Stimulated activated CD8-positive, alpha-beta memory T cell treated with anti-CD3 and anti-CD28 coated beads, Interleukin-7, amount 100 ng/mL, for 1 hour (primary cell): ENCODE results near the gene CPEB1.

Experiments
- DNase-seq, 2 donors: peaks; one replicate each; pipeline ENCODE4 v3.0.0-alpha.2; 2020; ENCODE audit warnings: low read depth in 2 of 2

The CPEB1 gene

DNA sequence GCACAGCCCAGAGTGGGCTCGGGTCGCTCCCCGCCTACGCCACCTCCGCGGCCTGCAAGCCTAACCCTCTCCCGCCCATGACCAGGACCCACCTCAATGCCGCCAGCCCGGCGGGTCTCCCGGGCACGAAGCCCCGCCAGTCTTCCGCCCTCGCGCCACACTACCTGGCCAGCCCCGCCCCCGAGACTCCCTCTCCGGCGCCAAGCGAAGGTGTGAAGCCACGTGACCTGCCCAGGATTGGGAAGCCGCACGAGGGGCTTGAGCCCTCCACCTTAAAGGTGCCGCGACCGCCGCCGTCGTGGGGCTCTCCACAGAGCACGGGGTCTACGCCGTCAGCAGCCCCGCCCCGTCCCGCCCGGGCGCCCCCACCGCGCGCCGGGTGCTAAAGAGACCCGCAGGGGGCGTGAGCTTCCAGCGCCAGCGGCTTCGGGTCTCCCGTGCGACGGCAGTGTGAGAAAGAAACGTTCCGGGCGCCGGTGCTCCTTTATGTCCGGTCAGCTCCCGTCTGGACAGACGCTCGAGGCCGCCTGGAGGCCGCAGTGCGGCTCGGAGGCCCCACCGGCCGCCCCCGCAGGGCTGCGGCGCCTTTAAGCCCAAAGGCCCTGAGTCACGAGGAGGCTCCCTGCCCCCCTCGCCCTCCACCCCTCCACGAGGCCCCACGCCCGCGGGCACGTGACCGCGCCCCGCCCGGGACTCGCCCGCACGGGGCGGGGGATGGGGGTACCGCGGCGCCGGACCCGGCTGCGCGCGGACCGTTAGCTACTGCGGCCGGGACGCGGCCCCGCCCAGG lies at the start of gene CPEB1:
Gene CPEB1 (minus strand): TSS at position 319 of the 790 bp plus-strand sequence. CDS start 18,904 bp downstream, outside the sequence.
- DNase-seq, result peak in 1 of 2 donors; percentile 16

DNA sequence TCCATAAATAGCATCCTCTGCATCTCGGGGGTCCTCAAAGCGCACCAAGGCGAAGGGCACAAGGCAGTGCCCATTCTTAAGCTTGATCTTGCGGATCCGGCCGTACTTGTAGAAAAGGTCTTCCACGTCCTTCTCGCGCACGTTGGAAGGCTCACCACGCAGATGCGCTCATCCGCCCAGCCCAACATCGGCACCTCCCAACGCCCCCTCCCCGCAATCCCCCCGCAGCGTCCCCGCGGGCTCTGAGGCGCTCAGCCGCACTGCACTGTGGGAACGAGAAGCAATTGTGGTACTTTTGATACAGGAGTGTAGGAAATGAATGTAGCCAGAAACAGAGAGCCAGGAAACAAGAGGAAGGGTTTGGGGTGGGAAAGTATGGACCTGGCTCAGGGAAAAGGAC lies 45.0 kb upstream of the CPEB1 start:
- DNase-seq, result no peak

DNA sequence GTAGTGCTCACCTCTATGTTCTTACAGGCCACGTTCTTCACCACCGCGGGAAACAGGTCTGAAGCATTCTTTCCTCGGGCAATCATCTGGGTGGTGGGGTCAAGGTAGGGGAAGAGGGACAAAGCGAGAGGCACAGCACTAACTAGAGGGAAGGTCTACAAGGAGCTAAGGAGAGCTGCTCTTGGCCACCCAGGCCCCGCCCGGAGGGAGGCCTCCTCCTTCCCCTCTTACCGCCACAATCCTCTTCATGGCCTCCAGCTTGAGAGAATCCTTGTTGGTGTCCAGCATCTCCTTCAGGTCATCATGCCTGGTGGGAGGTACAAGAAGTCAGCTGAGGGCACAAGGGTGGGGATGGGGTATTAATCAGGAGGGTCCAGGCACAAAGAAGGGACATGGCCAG lies 42.0 kb upstream of the CPEB1 start:
- DNase-seq, result no peak

DNA sequence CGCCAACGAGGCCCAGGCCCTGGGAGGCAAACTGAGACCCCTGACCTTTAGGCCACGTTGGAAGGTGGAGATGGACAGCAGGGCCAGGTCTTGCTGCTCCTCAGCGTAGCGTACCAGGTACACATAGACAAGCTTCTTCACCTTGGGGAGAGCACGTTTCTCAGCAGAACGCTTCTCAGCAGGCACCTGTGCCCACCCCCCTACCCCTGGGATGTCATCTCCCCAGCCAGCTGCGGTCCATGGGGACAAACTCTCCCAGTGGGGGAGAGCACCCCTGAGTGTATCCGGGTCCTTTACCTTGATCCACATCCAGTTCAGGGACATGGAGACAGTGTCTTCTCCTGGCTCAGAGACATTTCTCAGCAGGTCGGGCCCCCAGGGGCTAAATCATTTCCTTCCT lies 41.5 kb upstream of the CPEB1 start:
- no peak for DNase-seq

DNA sequence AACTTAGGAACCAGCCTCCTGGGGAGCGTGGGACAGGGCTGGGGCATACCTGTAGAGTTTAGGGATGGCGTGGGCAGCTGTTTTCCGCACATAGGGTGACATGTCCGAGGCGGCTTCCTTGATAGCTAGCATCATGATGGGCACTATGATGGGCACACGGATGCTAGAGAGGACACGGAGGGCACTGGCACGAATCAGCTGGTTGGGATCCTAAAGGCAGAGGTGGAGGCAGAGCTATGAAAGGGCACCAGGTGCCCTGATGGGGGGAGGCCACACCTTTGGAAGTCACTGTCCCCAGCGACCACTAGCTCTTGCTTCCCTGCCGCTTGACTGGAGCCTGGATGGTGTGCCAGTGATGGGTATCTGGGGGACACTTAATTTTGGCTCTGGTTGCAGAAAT lies 34.2 kb upstream of the CPEB1 start:
- no peak for DNase-seq

DNA sequence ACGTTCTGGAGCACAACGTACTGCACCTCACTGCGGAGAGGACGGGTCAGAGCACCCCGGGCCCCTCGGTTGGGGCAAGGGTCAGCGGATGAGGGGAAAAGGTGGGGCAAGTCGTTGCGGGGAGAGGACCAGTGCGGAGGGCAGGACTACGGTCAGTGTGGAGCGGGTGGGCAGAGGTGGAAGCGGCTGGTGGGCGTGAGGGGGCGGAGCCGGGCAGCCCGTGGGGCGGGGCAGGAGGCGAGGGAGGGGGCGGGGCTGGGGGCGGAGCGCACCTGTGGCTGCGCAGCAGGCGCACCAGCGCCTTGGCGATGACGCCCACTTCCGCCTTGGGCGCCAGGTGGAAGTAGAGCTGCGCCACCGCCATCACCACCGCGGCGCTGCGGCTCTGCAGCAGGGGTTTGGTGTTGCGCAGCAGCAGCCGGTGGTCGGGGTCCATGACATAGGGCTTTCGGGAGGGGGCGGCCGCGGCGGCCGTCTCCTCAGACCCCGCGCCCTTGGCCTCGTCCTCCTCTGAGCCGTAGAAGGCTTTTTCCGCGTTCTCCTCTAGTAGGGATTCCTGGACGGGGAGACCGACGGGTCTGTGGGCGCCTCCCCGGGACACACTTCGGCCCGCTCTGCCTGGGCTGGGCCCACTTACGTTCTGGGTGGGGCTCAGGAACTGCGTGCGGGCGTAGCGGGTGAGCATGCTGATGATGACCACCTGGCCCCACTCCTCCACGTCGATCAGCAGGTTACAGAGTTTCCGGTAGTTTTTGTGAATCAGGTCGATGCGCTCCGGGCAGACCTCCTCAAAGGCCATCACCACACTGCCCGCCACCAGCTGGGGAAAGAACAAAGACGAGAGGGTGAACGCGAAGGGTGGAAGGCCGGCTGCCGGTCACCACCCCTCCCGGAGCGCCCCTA lies 33.3 kb upstream of the CPEB1 start:
- DNase-seq, result peak; percentile 55 to 58

DNA sequence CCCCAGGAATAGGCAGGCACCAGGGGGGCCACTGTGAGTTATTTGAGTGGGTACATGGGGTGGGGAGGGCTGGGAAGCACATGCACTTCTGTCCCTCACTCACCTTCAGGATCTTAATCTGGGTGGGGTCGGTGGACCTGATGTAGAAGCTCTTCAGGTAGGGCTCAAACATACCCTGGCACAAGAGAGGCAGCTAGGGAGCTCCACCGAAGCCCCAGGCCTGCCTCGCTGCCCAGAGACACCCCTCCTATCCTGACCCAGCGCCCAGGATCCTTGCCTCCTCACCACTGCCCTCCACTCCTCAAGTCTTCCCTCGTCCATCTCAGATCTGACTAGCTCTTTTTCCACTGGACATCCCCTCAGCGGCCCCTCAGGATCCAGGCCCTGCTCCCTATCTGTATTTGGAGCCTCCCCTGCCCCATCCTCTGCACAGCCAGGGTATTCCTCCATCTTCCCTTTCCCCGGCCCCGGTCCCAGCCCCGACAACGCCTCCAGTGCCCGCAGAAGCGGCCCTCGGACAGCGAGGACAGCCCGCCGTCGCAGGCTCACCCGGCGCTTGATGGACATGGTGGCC lies 32.5 kb upstream of the CPEB1 start:
- DNase-seq, result no peak

DNA sequence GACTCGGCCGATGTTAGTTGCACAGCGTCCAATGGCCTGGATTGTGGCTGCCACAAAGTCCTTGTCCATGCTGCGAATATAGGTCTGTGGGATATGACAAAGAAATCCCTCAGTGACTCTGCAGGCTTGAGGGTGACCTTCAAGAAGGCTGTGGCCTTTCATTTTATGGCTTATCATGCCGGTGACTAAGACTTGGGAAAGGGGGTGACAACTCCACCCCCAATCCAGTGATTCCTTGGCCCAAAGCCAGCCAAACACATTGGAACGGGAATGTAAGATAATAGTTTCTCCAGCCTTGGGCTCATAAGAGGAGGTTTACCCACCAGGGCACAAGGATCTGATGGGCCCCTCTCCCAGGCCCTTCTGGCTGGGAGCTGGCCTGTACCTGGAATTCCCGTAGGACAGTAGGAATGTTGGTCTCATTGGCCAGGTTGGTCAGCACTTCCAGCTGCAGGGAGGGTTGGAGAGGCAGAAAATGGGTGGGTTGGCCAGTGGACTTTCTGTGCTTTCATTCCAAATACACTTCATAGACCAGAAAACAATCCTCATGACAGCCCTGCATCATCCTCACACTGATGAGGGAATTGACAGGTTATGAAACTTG lies 30.7 kb upstream of the CPEB1 start:
- DNase-seq, result no peak

DNA sequence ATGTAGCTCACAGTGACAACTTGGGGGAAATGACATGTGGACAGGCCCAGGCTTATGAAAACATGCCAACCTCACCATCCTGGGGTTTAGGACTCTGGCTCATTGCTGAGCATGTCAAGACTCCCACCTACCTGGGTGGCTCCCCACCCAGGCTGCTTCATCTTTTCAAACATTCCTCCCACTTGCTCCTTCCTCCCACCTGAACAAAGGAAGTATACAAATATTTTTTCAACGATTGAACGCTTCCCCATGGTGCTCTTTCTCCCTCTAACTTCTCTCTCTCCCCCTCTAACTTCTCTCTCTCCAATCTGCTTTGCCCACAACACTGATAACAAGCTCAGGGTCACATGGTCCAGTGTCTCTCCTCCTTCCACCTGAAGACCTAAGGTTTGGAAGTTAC lies 27.7 kb upstream of the CPEB1 start:
- no peak for DNase-seq

DNA sequence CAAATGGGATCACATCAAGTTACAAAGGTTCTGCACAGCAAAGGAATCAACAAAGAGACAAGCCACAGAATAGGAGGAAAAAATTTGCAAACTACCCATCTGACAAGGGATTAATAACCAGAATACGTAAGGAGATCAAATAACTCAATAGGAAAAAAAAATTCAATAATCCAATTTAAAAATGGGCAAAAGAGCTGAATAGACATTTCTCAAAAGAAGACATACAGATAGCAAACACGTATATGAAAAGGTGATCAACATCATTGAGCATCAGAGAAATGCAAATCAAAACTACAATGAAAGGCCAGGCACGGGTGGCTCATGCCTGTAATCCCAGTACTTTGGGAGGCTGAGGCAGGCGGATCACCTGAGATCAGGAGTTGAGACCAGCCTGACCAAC lies 23.5 kb upstream of the CPEB1 start:
- no peak for DNase-seq

DNA sequence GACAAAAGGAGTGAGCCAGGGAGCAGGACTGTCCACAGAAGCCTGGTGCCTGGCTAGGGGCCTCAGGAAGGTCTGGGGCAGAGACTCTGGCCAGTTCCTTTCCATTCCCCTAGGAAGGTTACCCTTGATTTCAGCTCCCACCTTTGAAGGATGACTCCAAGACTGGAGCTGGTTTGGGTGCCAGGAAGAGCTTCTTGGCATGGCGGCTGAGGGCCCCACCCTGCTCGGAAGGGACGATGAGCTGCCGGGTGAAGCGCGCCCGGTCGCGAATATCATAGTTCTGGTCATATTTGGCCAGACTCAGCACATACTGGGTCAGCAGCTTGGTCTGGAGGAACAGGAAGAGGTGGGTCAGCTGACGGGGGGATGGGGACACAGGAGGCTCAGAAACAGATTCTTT lies 19.4 kb upstream of the CPEB1 start:
- no peak for DNase-seq

DNA sequence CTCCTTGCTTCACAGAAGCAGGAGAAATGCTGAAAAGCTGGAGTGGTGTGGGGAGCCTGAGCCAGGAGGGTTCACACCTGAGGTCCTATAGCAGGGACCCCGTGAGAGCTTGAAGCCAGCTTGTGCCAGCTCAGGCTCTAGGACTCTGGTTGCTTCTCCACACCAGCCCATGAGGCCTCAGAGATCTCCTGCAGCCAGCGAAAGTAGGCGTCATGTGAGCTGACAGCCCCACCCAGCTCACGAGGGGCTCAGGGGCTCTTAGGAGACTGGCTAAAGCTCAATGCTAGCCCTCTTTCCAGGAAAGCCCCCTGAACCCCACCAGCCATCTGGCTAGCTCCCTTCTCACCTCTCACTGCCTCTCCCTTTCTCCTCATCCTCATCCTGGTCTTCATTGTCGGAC lies 16.9 kb upstream of the CPEB1 start:
- no peak for DNase-seq

DNA sequence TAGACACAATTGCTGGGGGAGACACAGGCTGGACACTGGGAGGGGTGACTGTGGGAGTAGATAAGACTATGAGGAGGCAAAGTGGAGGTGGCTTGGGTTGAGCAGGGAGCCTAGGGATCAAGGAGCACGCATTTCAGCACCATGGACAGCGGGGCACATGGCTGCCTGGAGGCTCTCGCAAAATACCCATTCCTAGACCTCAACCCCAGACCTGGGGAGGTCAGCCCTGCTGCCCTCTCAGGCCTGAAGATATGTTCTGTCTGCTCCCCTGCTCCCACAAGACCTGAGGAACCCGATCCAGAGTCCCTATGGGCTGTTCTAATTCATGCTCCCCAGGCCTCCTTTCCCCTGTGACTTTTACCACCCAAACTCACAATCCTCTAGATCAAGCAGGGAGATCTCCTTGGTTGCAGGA lies 16.0 kb upstream of the CPEB1 start:
- DNase-seq, result no peak

DNA sequence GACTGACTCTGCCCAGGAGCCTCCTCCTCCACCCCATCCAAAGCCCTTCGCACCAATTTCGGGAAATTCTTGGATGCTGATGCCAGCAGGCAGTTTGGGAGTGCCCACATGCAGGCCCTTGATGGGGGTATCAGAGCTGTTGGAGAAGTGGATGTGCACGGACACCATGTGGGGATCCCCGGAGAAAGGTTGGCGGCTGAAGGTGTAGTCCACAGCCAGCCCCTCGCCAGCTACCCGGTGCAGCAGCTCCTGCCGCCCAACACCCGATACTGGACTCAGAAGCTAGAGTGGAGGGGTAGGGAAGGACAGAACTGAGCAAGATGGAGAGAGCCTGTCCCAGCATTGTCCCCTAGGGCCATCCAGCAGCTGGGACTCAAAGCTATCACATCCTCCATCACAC lies 15.5 kb upstream of the CPEB1 start:
- DNase-seq, result no peak

DNA sequence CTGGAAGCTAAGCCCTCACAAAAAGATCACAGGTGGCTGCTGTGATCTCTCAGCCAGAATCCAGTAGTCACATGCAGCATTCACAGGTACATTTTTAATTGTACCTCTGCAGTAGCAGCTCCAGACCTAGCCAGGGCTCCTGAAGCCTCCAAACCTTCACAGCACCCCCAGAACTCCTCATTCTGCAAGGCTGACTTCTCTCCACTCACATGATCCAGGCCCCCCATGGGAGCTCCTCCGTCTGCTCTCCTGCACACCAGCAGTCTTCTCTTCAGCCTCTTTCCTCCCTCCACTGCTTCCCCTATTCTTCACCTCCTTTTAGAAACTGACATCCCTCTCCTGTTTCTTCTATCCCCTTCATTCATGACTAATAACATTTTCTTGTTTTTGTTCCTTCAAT lies 13.2 kb upstream of the CPEB1 start:
- no peak for DNase-seq

DNA sequence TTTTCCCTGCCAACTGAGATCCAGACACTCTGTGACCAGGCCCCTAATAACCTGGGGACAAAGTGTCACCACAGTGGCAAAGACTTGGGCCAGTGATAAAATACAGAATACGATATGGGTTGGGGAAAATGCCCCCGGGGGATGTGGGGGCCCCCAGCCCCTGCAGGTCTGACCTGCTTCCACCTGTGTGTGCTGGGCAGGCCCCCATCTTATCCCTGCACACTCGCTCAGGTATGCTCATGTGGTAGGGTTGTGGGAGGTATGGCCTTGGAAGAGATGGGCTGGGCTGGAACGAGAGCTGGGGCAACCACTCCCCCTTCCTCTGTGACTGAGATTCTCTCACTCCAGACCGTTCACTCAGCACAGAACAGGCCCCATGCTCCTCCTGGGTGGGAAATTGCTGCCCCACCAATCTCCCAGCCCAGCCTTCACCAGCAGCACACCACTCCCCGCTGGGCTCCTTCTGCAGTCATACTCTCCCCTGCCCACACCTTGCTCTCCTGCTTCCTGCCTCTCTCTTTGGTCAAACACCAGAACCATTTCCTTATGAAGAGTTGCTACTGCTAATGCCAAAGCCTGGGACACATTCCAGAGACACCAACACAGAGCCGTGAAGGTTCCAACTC lies 9.6 kb upstream of the CPEB1 start:
- DNase-seq, result no peak

DNA sequence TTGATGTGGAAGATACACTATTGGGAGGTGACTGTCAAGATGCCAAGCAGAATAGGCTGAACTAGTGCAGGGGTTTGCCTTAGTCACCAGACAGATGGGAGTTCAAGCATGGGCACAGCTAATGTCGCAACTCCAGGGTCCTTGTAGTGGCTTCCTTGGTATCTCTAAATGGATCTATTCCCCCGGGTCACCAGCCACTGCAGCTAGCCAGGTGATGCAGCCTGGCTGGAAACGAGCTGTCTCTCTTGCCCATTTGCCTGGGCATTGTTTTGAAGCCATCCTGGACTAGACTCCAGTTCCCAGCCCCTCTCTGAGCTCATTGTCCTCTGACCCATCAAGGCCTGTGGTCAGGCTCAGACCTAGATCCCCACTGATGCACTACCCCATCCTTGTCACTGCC lies 8.4 kb upstream of the CPEB1 start:
- no peak for DNase-seq

DNA sequence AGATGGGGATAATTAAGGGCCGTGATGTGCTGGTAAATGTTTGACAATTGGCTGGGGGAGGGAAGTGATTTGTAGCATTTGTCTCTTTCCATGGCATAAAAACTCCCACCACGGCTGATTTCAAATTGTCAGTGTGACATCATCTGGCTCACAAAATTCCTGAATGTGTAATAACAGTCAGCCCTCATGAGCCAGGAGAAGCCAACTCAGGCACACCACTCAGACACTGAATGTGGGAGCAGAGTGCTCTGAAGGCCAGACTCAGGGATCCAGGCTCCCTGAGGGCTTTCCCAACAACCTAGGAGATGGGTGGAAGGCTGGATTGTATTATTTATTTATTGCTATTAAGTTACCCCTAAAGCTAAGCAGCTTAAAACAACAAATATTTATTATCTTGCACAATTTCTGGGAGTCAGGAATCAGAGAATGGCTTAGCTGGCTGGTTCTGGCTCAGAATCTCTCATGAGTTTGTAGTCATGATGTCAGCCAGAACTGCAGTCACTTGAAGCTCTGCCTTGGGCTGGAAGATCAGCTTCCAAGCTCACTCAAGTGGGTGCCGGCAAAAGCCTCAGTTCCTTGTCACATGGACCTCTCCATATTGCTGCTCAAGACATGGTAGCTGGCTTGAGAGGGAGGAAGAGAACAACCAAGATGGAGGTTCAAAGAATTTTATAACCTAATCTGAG lies 6.5 kb upstream of the CPEB1 start:
- DNase-seq, result no peak

DNA sequence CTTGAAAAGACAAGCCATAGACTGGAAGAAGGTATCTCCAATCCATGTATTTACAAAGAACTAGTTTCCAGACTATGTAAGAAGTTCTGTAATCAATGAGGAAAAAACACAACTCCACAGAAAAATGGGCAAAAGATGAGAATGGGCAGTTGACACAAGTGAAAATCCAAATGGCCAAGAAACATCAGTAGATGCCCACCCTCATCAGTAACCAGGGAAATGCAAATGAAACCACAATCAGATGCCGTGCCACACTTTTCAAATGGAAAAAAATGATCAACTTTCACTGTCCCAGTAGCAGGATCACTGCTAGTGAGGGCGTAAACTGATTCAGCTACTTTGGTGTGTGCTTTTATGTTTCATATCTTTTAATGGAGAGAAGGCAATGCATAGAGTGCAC lies 4.5 kb upstream of the CPEB1 start:
- no peak for DNase-seq

DNA sequence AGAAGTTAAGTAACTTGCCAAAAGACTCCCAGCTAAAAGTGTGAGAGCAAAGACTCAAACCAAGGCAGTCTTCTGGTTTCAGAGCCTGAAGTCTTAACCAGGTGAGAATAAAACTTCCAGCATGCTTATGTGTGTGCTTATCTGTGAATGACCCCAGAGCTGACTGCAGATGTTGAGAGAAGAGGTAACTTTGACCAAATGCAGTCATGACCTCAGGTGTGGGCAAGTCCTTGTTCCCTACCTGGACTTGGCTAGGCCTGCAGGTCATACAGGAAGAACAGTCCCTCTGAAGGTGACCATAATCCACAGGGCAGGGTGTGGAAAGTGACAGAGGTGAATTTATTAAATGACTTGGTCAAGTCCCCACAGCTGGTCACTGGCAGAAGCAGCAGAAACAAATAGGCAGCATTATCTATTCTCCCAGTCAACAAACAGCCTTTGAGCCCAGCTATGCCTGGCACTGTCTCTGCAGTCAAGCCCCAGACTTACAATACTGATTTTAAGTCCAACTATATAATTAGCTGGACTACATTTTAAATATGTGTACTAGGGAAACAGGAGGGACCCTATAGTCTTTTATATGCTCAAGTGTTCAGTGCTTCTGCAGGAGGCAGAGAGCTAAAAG lies 3.0 kb upstream of the CPEB1 start:
- DNase-seq, result no peak
